ENCODE data around the gene LST1.
"Not testable (repeated sequence)": the region's sequence is repeated elsewhere in the genome, so short reads cannot be mapped to it uniquely, and the experiment has no call there.

LST1 gene

DNA sequence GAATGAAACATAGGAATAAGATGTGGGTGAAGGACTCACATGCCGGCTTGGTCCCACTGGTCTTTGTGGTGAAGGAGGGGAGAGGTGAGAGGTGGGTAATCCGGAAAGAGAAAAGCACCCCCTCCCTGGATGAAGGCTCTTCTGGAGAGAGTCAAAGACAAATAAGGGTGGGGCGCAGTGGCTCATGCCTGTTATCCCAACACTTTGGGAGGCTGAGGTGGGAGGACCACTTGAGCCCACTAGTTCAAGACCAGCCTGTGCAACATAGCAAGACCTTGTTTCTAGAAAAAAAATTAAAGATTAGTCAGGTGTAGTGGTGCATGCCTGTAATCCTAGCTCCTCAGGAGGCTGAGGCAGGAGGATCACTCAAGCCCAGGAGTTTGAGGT lies 7.0 kb upstream of the LST1 start:
- no peaks in the 10 kb centered on the region for H3K36me3 ChIP-seq (ENCODE audit: control insufficient read depth, insufficient read depth, low read length)
- H3K27ac ChIP-seq (ENCODE audit: low read depth, low read length) = no peak overlapping the region
- H3K9ac ChIP-seq (ENCODE audit: low read length) = no peak overlapping the region
- H3K4me3 ChIP-seq (ENCODE audit: low read length) = no peak overlapping the region
- no peaks in the 10 kb centered on the region for H3K27me3 ChIP-seq (ENCODE audit: control insufficient read depth, insufficient read depth, low read length)
- peaks cover 3% of the 10 kb centered on the region for H3K4me1 ChIP-seq (ENCODE audit: control insufficient read depth, insufficient read depth, low read length)

DNA sequence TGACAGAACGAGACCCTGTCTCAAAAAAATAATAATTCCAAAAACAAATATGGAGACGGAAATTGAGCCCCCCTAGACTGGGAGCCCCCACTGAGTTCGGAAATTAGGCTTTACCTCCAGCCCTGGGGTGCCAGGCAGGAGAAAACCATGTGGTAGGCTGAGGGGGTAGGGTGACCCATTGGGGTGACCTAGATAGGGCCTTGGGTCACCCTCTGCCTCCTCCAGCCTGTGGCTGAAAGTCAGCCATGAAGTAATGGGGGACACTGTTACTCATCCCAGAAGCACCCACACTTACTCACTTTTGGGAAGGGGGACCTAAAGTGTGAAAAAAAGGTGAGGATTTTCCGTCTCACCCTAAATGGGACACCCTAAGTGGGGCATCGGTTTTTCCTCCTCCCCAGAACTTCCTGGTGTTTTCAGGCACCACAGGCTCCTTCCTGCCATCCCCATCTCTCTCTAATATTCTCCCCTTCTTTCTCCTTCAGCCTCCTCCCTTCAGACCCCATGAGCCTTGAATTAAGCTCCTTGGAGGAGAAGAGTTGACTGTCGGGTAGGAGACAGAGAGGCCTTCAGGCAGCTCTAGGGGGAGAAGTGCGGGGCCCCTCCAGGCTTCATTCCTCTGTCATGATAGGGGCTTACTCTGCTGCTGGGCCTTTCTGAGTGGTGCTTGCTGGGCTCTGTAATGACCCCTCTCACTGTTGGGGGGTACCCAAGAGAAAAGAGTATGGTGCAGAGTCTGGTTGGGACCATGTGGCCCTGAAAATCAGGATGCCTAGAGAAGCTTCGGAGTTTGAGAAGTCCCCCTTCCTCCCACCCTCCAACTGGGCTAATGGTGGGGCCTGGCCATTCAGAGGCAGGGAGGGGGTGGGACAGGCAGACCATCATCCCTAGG lies 6.3 kb upstream of the LST1 start:
- H3K27me3 ChIP-seq (ENCODE audit: control insufficient read depth, insufficient read depth, low read length) = no peaks in the 10 kb centered on the region
- no peak overlapping the region for H3K9ac ChIP-seq (ENCODE audit: low read length)
- H3K4me3 ChIP-seq (ENCODE audit: low read length) = no peak overlapping the region
- H3K27ac ChIP-seq (ENCODE audit: low read depth, low read length) = no peak overlapping the region
- peaks cover 3% of the 10 kb centered on the region for H3K4me1 ChIP-seq (ENCODE audit: control insufficient read depth, insufficient read depth, low read length)
- H3K36me3 ChIP-seq (ENCODE audit: control insufficient read depth, insufficient read depth, low read length) = no peaks in the 10 kb centered on the region

DNA sequence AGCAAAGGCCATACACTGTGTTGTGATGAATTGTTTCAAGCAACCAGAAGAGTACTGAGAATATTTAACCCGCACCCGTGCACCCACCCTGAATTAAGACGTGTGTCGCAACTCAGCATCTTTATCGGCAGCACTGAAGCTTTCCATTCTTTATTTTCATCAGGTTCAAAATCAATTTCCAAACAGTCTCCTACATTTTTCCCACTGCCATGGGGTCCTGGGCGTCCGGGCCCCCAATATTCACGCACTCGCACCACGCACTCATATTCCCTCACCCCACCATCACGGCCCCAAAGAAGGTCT lies 5.7 kb upstream of the LST1 start:
- Histone ChIP-seq H3K27ac (ENCODE audit: low read depth, low read length) (peak overlapping the region; percentile 86), H3K36me3 (ENCODE audit: control insufficient read depth, insufficient read depth, low read length) (no peaks in the 10 kb centered on the region), H3K4me1 (ENCODE audit: control insufficient read depth, insufficient read depth, low read length) (no peaks in the 10 kb centered on the region), H3K27me3 (ENCODE audit: control insufficient read depth, insufficient read depth, low read length) (no peaks in the 10 kb centered on the region), H3K9ac (ENCODE audit: low read length) (peak overlapping the region; percentile 8), H3K4me3 (ENCODE audit: low read length) (peak overlapping the region; percentile 97)

DNA sequence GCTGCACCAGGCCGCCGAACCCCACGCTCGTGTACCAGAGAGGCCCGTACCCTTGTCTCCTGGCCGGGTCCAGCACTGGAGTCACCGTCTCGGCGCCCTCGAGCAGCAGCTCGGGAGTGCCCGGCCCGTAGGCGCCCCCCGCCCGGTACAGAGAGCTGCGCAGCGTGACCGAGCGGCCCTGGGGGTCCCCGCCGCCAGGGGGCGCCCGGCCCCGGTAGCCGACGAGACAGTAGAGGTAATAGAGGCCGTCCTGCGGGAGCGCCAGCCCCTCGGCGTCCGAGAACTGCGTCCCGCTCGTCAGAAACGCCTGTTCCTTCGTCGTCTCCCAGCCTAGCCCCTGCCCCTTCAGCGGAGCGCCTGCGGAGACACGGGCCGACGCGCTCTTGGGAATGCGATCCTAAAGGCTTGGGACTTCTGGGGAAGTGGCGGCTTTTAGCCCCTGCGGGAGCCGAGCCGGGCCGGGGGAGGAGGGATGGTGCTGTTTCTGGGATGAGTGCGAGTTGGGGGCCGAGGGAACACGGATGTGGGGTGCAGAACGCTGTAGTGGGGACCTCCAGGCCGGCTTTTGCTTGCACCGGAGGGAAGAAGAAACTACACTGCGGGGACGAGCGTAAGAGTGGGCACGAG lies 5.2 kb upstream of the LST1 start:
- Histone ChIP-seq H3K4me1 (ENCODE audit: control insufficient read depth, insufficient read depth, low read length) (no peaks in the 10 kb centered on the region), H3K36me3 (ENCODE audit: control insufficient read depth, insufficient read depth, low read length) (no peaks in the 10 kb centered on the region), H3K27me3 (ENCODE audit: control insufficient read depth, insufficient read depth, low read length) (no peaks in the 10 kb centered on the region), H3K4me3 (ENCODE audit: low read length) (peak overlapping the region; percentile 97), H3K27ac (ENCODE audit: low read depth, low read length) (peak overlapping the region; percentile 86), H3K9ac (ENCODE audit: low read length) (peak overlapping the region; percentile 97)

DNA sequence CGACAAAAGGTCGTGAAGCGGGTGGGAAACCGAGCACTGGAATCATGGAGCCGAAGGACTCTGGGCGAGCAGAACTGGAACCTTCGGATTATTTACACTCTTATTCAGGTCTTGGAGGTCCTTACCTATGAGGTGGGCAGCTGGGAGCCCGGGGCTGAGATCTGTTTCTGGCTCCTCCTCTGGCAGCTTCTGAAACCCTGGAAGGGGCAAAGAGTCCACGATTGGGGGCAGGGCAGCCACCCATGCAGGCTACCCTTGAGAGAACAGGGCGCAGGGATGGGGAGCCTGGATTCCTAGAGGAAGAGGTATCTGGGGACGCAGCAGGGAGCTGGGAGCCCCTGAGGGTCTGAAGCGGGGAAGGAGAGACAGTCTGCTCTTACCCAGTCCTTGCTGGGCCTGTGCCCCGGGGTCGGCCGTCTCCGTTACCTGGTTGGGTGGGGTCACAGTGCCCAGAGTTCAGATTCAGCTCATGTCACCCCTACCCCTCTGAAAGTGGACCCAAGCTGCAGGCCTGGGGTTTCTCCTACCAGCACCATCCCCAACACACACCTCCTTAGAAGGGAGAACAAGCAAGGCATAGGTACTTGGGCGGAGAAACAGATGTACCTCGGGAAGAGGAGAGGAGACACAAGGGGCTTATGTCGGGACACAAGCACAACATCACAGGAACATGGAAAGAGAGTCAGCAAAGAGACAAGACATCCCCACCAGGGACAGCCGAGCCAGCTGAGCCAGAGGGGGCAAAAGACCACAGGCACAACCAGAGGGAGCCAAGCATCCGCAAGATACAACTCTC lies 4.4 kb upstream of the LST1 start:
- H3K27me3 ChIP-seq (ENCODE audit: control insufficient read depth, insufficient read depth, low read length) = no peaks in the 10 kb centered on the region
- H3K27ac ChIP-seq (ENCODE audit: low read depth, low read length) = peak overlapping the region; percentile 86
- no peaks in the 10 kb centered on the region for H3K4me1 ChIP-seq (ENCODE audit: control insufficient read depth, insufficient read depth, low read length)
- H3K9ac ChIP-seq (ENCODE audit: low read length) = peak overlapping the region; percentile 97
- no peaks in the 10 kb centered on the region for H3K36me3 ChIP-seq (ENCODE audit: control insufficient read depth, insufficient read depth, low read length)
- peak overlapping the region; percentile 97 for H3K4me3 ChIP-seq (ENCODE audit: low read length)

DNA sequence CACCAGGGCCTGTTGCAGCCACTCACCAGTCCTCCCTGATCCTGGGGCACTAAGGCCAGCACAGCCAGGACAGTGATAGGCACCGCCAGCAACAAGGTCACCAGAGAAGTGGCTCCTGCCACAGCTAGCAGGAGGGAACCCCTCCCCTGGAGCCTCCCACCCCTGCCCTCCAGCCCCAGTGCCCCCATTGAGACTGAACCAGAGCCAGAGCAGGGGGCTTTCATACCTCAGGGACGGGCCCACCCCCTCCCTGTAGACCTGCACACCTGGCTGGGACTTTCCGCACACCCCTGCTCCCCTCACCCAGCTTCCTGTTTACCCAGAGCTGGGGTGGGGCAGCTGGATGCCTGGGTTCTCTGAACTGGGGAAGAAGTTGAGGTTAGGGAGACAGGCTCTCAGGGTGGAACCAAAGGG lies 3.8 kb upstream of the LST1 start, which contains the start of gene LTB:
LTB (minus strand) TSS at position 195 of the 414 bp plus-strand sequence; CDS start at position 188, 7 bp downstream.
- Histone ChIP-seq H3K27me3 (ENCODE audit: control insufficient read depth, insufficient read depth, low read length) (no peaks in the 10 kb centered on the region), H3K36me3 (ENCODE audit: control insufficient read depth, insufficient read depth, low read length) (no peaks in the 10 kb centered on the region), H3K27ac (ENCODE audit: low read depth, low read length) (peak within 1 kb of the TSS; percentile 86), H3K4me3 (ENCODE audit: low read length) (peak within 1 kb of the TSS; percentile 97), H3K4me1 (ENCODE audit: control insufficient read depth, insufficient read depth, low read length) (no peaks in the 10 kb centered on the region), H3K9ac (ENCODE audit: low read length) (peak within 1 kb of the TSS; percentile 97)

DNA sequence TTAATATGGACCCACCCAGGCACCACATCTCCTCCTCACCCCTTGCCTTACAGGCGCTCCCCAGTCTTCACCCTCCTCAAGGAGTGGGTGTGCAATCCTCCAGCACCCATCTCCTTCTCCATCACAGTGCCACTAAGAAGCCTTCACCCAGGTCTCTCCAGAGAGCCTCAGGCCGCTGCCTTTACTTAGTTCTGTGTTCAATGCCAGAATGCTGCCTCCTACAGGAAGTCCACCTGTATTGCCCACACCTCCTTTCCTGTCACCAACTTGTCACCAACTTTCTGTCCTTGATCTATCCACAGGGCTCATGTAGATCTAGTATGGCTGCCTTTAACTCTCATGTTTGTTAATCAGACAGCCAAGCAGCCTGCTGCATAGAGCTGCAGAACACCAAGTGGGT lies 586 bp upstream of the LST1 start:
- Histone ChIP-seq H3K36me3 (ENCODE audit: control insufficient read depth, insufficient read depth, low read length) (no peaks in the 10 kb centered on the region), H3K9ac (ENCODE audit: low read length) (no peak overlapping the region), H3K4me3 (ENCODE audit: low read length) (no peak overlapping the region), H3K27ac (ENCODE audit: low read depth, low read length) (no peak overlapping the region), H3K4me1 (ENCODE audit: control insufficient read depth, insufficient read depth, low read length) (no peaks in the 10 kb centered on the region), H3K27me3 (ENCODE audit: control insufficient read depth, insufficient read depth, low read length) (peaks cover 5% of the 10 kb centered on the region)

DNA sequence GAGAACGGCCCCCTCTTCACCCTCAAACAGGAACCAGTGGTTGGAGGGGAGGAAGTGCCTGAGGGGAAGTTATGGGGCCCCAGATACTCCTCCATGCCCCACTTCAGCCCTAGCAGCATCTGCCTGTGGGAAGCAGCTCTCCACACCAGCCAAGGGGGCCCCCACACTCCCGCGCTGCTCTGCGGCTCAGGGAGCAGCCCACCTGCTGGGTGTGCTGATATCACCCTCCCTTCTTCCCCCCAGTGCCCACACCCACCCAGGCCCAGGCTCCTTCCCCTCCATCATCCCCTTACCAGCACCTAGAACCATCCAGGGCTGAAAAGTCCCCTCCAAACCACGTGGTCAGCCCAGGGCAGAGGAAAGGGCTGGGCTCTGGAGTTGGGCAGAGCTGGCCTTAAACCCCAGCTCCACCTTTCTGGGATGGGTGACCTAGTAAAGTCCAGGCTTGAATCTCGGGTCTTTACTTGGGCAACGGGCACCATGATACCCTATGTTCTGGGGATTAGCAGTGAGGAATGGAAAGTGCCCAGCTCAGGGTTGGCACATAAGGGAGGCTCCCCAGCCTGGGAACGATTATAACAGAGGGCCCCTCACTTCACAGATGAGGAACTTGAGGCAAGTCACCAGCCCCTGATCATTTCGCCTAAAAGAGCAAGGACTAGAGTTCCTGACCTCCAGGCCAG lies 663 bp downstream of the LST1 start:
- Histone ChIP-seq H3K9ac (ENCODE audit: low read length) (no peak overlapping the region), H3K36me3 (ENCODE audit: control insufficient read depth, insufficient read depth, low read length) (no peaks in the 10 kb centered on the region), H3K27ac (ENCODE audit: low read depth, low read length) (no peak overlapping the region), H3K4me3 (ENCODE audit: low read length) (no peak overlapping the region), H3K4me1 (ENCODE audit: control insufficient read depth, insufficient read depth, low read length) (no peaks in the 10 kb centered on the region), H3K27me3 (ENCODE audit: control insufficient read depth, insufficient read depth, low read length) (peaks cover 5% of the 10 kb centered on the region)

DNA sequence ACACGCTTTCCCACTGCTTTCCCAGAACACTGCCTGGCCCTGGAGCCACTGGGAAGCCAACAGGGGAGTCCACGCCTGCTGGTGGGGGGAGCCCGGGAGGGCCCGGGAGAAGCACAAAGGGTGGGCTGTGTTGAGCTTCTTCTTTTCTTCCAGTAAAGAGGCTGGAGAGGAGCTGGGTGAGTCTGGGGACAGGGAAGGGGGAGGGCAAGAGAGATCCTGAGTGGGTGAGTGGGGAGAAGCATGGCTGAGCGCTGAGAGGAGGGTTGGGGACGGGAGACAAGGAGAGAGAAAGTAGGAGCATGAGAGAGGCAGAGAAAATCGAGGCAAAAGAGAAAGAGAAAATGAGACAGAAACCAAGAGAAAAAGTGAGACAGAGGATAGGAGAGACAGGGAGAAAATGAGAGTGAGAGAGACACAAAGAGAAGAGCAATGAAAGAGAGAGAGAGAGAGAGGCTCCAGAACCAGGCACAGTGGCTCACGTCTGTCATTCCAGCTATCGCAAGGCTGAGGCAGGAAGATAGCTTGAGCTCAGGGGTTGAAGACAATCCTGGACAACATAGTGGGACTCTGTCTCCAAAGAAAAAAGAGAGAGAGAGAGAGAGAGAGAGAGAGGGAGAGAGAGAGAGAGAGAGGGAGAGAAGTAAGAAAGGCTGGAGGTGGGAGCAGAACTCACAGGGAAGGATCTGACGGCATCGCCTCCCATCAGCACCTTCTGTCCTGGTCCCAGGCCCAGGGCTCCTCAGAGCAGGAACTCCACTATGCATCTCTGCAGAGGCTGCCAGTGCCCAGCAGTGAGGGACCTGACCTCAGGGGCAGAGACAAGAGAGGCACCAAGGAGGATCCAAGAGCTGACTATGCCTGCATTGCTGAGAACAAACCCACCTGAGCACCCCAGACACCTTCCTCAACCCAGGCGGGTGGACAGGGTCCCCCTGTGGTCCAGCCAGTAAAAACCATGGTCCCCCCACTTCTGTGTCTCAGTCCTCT lies 2.0 kb downstream of the LST1 start:
- Histone ChIP-seq H3K9ac (ENCODE audit: low read length) (peak overlapping the region; percentile 29), H3K36me3 (ENCODE audit: control insufficient read depth, insufficient read depth, low read length) (no peaks in the 10 kb centered on the region), H3K27me3 (ENCODE audit: control insufficient read depth, insufficient read depth, low read length) (peaks cover 5% of the 10 kb centered on the region), H3K27ac (ENCODE audit: low read depth, low read length) (no peak overlapping the region), H3K4me3 (ENCODE audit: low read length) (no peak overlapping the region), H3K4me1 (ENCODE audit: control insufficient read depth, insufficient read depth, low read length) (no peaks in the 10 kb centered on the region)

DNA sequence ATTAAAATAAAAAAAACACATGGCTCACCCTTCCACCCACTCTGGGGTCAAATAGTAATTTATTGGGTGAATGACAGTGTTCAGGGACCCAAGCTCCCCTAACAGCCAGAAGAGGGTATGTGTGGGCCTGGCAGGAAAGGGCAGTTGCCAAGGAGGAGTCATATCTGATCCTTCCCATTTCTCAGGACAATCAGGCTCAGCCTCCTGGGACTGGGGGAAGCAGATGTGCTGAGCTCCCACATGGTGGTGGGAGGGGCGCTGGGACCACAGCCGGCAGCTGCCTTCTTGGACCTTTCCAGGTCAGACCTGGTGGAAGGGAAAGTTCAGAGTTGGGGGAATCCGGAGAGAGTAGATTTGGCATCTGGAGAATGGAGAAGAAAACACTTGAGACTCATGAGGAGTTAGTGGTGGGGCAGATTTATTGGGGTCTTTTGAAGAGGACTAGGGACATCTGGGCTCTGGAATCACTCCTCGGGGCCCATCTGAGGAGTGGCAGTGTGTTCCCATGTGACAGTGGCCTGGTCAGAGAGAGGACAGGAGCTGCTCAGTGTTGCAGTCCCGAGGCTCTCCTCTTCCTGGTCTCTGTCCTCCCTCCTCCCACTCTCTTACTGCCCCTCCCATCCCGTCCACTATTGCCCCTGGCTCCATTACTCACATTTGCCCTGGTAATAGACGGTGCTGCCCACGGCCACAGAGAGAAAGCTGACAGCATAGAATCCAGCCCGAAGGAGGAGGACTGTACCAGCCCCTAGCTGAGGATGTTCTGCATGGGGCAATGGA lies 3.0 kb downstream of the LST1 start:
- Histone ChIP-seq H3K9ac (ENCODE audit: low read length) (no peak overlapping the region), H3K4me3 (ENCODE audit: low read length) (no peak overlapping the region), H3K4me1 (ENCODE audit: control insufficient read depth, insufficient read depth, low read length) (no peaks in the 10 kb centered on the region), H3K27me3 (ENCODE audit: control insufficient read depth, insufficient read depth, low read length) (peaks cover 5% of the 10 kb centered on the region), H3K36me3 (ENCODE audit: control insufficient read depth, insufficient read depth, low read length) (no peaks in the 10 kb centered on the region), H3K27ac (ENCODE audit: low read depth, low read length) (no peak overlapping the region)

DNA sequence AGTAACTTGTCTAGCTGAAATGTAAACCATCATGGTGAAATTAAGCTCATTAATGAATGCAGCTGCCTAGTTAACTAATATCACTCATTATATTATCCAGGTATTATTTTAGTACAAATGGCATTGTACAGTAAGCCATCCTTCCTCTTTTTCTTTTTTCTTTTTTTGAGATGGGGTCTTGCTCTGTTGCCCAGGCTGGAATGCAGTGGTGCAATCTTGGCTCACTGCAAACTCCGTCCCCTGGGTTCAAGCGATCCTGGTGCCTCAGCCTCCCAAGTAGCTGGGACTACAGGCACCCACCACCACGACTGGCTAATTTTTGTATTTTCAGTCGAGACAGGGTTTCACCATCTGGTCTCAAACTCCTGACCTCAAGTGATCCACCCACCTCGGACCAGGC lies 4.6 kb downstream of the LST1 start:
- not testable (repeated sequence) for H3K36me3 ChIP-seq (ENCODE audit: control insufficient read depth, insufficient read depth, low read length); H3K27me3 ChIP-seq (ENCODE audit: control insufficient read depth, insufficient read depth, low read length); H3K27ac ChIP-seq (ENCODE audit: low read depth, low read length); H3K9ac ChIP-seq (ENCODE audit: low read length); H3K4me3 ChIP-seq (ENCODE audit: low read length); H3K4me1 ChIP-seq (ENCODE audit: control insufficient read depth, insufficient read depth, low read length)

Data from rectal smooth muscle tissue (tissue), 1 donor.